GM23338 (cell line): Measurements from ENCODE around the gene APBA2. TPM values are rescaled to one million over a fixed set of nuclear protein-coding genes. Genes with fewer than 3 reads are reported as not detected.
"Not testable (repeated sequence)": the region's sequence is repeated elsewhere in the genome, so short reads cannot be mapped to it uniquely, and the experiment has no call there.

Source experiments
- ATAC-seq: fragments of 200-7000 bp; cut with Tn5 transposase; 3 replicates; pipeline ENCODE4 v1.9.1; 2020
- DNase-seq: peaks from one replicate; pipeline ENCODE4 v3.0.0-alpha.2; 2015; ENCODE audit warnings: low spot score
- H2AFZ ChIP-seq: fragments of 200-600 bp; sonication (generic); 2 replicates; pipeline ENCODE4 v1.8.0; 2016; ENCODE audit warnings: antibody characterized with exemption, mild to moderate bottlenecking, moderate library complexity
- H3F3A ChIP-seq: fragments of 200-600 bp; sonication (generic); replicated peaks from 2 replicates; pipeline ENCODE4 v1.8.0; 2017; ENCODE audit warnings: antibody characterized with exemption, mixed run types, low read depth
- H3K27ac ChIP-seq: fragments of 200-600 bp; sonication (generic); 2 replicates; pipeline ENCODE4 v1.6.1; 2016; ENCODE audit warnings: low read depth
- H3K27me3 ChIP-seq: fragments of 200-600 bp; sonication (generic); 2 replicates; pipeline ENCODE4 v1.8.0; 2016; ENCODE audit warnings: mild to moderate bottlenecking, mixed run types, moderate library complexity; ENCODE audit not compliant: insufficient read depth
- H3K36me3 ChIP-seq: fragments of 200-600 bp; sonication (generic); 2 replicates; pipeline ENCODE4 v1.8.0; 2016; ENCODE audit warnings: mild to moderate bottlenecking; ENCODE audit not compliant: insufficient read depth
- H3K4me1 ChIP-seq: fragments of 200-600 bp; sonication (generic); 2 replicates; pipeline ENCODE4 v1.8.0; 2016; ENCODE audit warnings: mild to moderate bottlenecking, moderate library complexity; ENCODE audit not compliant: insufficient read depth
- H3K4me2 ChIP-seq: fragments of 200-600 bp; sonication (generic); 2 replicates; pipeline ENCODE4 v1.7.1; 2017; ENCODE audit warnings: mixed run types
- H3K4me3 ChIP-seq: fragments of 200-600 bp; sonication (generic); 2 replicates; pipeline ENCODE4 v1.6.1; 2016; ENCODE audit warnings: mixed run types
- H3K79me2 ChIP-seq: fragments of 200-600 bp; sonication (generic); replicated peaks from 2 replicates; pipeline ENCODE4 v1.8.0; 2017; ENCODE audit warnings: mild to moderate bottlenecking; ENCODE audit not compliant: insufficient read depth
- H3K9me2 ChIP-seq: fragments of 200-600 bp; sonication (generic); 2 replicates; pipeline ENCODE4 v1.8.0; 2017; ENCODE audit not compliant: insufficient read depth
- H4K20me1 ChIP-seq: fragments of 200-600 bp; sonication (generic); replicated peaks from 2 replicates; pipeline ENCODE4 v1.8.0; 2017; ENCODE audit warnings: mild to moderate bottlenecking; ENCODE audit not compliant: insufficient read depth
- H3K27ac Mint-ChIP-seq: 2 replicates; pipeline ENCODE4 v1.8.0; 2020; ENCODE audit warnings: inconsistent platforms, mild to moderate bottlenecking, moderate library complexity, mixed read lengths
- H3K27me3 Mint-ChIP-seq: 3 replicates; pipeline ENCODE4 v1.8.0; 2022; ENCODE audit warnings: low read depth, mild to moderate bottlenecking, moderate library complexity, mixed read lengths, inconsistent platforms; ENCODE audit not compliant: insufficient read depth, poor library complexity
- H3K36me3 Mint-ChIP-seq: 3 replicates; pipeline ENCODE4 v1.8.0; 2021; ENCODE audit warnings: low read depth, mild to moderate bottlenecking, inconsistent platforms, moderate library complexity, mixed read lengths
- H3K4me1 Mint-ChIP-seq: 3 replicates; pipeline ENCODE4 v1.8.0; 2020; ENCODE audit warnings: mild to moderate bottlenecking, inconsistent platforms, mixed read lengths
- H3K4me3 Mint-ChIP-seq: 3 replicates; pipeline ENCODE4 v1.8.0; 2021; ENCODE audit warnings: moderate library complexity, mild to moderate bottlenecking, inconsistent platforms, mixed read lengths
- H3K9me3 Mint-ChIP-seq: 3 replicates; pipeline ENCODE4 v1.8.0; 2020; ENCODE audit warnings: moderate library complexity, mild to moderate bottlenecking, inconsistent platforms, mixed read lengths
- CTCF ChIP-seq, 2 experiments: fragments of 200-600 bp in 1 of 2; sonication (generic) in 1 of 2; conservative IDR thresholded peaks; 2 replicates each; pipeline versions ENCODE4 v1.5.1 to v1.6.1; 2016 to 2017; ENCODE audit warnings: antibody characterized with exemption in 2 of 2, low read depth in 2 of 2, mild to moderate bottlenecking in 2 of 2, moderate library complexity in 1 of 2
- EZH2 ChIP-seq: fragments of 200-600 bp; sonication (generic); IDR thresholded peaks from one replicate; pipeline ENCODE4 v1.8.0; 2017; ENCODE audit warnings: antibody characterized with exemption, mild to moderate bottlenecking, low read depth; ENCODE audit not compliant: unreplicated experiment
- POLR2AphosphoS5 ChIP-seq: IDR thresholded peaks from 2 replicates; pipeline ENCODE4 v1.6.1; 2016; ENCODE audit warnings: antibody characterized with exemption, low read depth
- STAT1 ChIP-seq: IDR thresholded peaks from one replicate; pipeline ENCODE4 v1.6.1; 2016; ENCODE audit warnings: antibody characterized with exemption; ENCODE audit not compliant: unreplicated experiment
- ZNF114 ChIP-seq: fragments of 250-450 bp; sonication (Bioruptor Pico); IDR thresholded peaks from 2 replicates; pipeline ENCODE4 v1.5.0; 2020; ENCODE audit warnings: mild to moderate bottlenecking, moderate library complexity
- polyA plus RNA-seq: library from polyadenylated mRNA; unstranded; fragments of >200 nt; fragmentation: Nextera tagmentation; extraction: Ambion mirVana; gene quantifications from 2 replicates; pipeline ENCODE4 v1.2.1, GENCODE V29; 2016
- total RNA-seq: library from RNA; depleted of rRNA; stranded (reverse); fragments of >200 nt; shearing (Covaris generic); gene quantifications from 2 replicates; pipeline ENCODE4 v1.2.3, GENCODE V29; 2014

The APBA2 gene
- total and polyA plus RNA-seq, 2 experiments from 2014 or later = 5.9 to 24.7 TPM

GRCh38 chr15:29044503-29044901 lies 158.7 kb downstream of the APBA2 start:
- Histone ChIP-seq H3K79me2 (no peaks in the 10 kb centered on the region), H2AFZ (no peak overlapping the region), H3K9me2 (no peaks in the 10 kb centered on the region), H4K20me1 (no peaks in the 10 kb centered on the region), H3K4me1 (peaks cover 24% of the 10 kb centered on the region), H3K27me3 (no peaks in the 10 kb centered on the region), H3K36me3 (no peaks in the 10 kb centered on the region), H3F3A (no peaks in the 10 kb centered on the region), H3K4me3 (no peak overlapping the region), H3K27ac (no peak overlapping the region), H3K4me2 (no peak overlapping the region)
- no peak overlapping the region for H3K4me3 Mint-ChIP-seq
- TF ChIP-seq EZH2 (no peak), POLR2AphosphoS5 (no peak), STAT1 (no peak), ZNF114 (CRISPR knock-in tag) (no peak), CTCF (conservative IDR thresholded peaks at IDR 0.05; ENCODE audit: low read depth in 2 of 2) (no peak)
- no peaks in the 10 kb centered on the region for H3K36me3 Mint-ChIP-seq
- no peak for ATAC-seq
- H3K27me3 Mint-ChIP-seq = peaks cover 4% of the 10 kb centered on the region
- DNase-seq = no peak
- peaks cover 28% of the 10 kb centered on the region for H3K4me1 Mint-ChIP-seq
- no peak overlapping the region for H3K27ac Mint-ChIP-seq
- H3K9me3 Mint-ChIP-seq = no peaks in the 10 kb centered on the region

- not testable (repeated sequence) for H4K20me1 ChIP-seq, H3K36me3 Mint-ChIP-seq, H3K27me3 ChIP-seq, H3K27ac ChIP-seq, H3K9me3 Mint-ChIP-seq, H3K4me3 ChIP-seq, H3F3A ChIP-seq, ATAC-seq, DNase-seq, H2AFZ ChIP-seq, H3K79me2 ChIP-seq, H3K27ac Mint-ChIP-seq, H3K27me3 Mint-ChIP-seq, H3K9me2 ChIP-seq, H3K4me3 Mint-ChIP-seq, H3K4me2 ChIP-seq, H3K36me3 ChIP-seq
- H3K4me1 ChIP-seq = peaks cover 17% of the 10 kb centered on the region
- peaks cover 21% of the 10 kb centered on the region for H3K4me1 Mint-ChIP-seq
Observed at GRCh38 chr15:29045161-29045560, 159.4 kb downstream of the APBA2 start.

- Histone ChIP-seq H3K79me2 (no peaks in the 10 kb centered on the region), H4K20me1 (no peaks in the 10 kb centered on the region), H3K4me1 (peaks cover 12% of the 10 kb centered on the region), H3K9me2 (no peaks in the 10 kb centered on the region), H3K4me3 (no peak overlapping the region), H3F3A (no peaks in the 10 kb centered on the region), H3K4me2 (no peak overlapping the region), H2AFZ (no peak overlapping the region), H3K27ac (no peak overlapping the region), H3K36me3 (no peaks in the 10 kb centered on the region), H3K27me3 (no peaks in the 10 kb centered on the region)
- peaks cover 15% of the 10 kb centered on the region for H3K4me1 Mint-ChIP-seq
- H3K27me3 Mint-ChIP-seq = peaks cover 2% of the 10 kb centered on the region
- no peaks in the 10 kb centered on the region for H3K9me3 Mint-ChIP-seq
- no peak overlapping the region for H3K4me3 Mint-ChIP-seq
- no peaks in the 10 kb centered on the region for H3K36me3 Mint-ChIP-seq
- TF ChIP-seq ZNF114 (CRISPR knock-in tag) = no peak
- ATAC-seq = no peak
- no peak overlapping the region for H3K27ac Mint-ChIP-seq
- DNase-seq = no peak
Observed at GRCh38 chr15:29045717-29046116, 159.9 kb downstream of the APBA2 start.
